Measurements from ENCODE around the gene GGT1.
"Not testable (repeated sequence)": the region's sequence is repeated elsewhere in the genome, so short reads cannot be mapped to it uniquely, and the experiment has no call there.

GGT1 gene

DNA sequence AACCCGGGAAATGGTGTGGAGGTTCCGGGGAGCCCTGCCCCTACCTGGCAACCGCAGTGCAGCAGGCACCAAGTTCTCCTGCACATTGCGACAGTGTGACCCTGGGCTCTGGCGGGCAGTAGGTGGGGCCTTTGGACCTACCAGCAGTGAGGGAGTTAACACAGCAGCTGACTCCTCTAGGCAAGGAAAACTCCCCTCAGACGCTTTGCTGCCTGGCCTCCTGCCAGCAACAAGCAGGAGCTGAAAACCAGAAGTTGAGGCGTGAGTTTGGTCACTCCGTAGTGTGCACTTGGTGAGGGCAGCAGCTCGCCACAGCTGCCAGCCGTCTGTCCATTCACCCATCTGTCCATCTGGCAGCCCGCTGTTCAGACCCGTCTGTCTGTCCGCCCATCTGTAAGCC, 29.6 kb downstream of the GGT1 start:
- H3K27me3 ChIP-seq (ENCODE audit: control insufficient read depth in 3 of 3, insufficient read depth in 3 of 3, low read depth in 1 of 3, low read length in 3 of 3); H3K4me2 ChIP-seq (ENCODE audit: insufficient read depth, low read length, poor library complexity, severe bottlenecking); H2BK120ac ChIP-seq (ENCODE audit: low read depth, low read length); H3K79me1 ChIP-seq (ENCODE audit: low read depth, low read length); H3K36me3 ChIP-seq (replicated peaks in 1 of 2; ENCODE audit: control insufficient read depth in 2 of 2, insufficient read depth in 2 of 2, low read length in 2 of 2); H3K18ac ChIP-seq (ENCODE audit: low read length); H3K27ac ChIP-seq (replicated peaks; ENCODE audit: low read length); H3K4me3 ChIP-seq (ENCODE audit: low read length in 2 of 2); H3K14ac ChIP-seq (ENCODE audit: low read length); H2BK5ac ChIP-seq (ENCODE audit: low read length); H2AFZ ChIP-seq (ENCODE audit: low read length); H4K91ac ChIP-seq (ENCODE audit: low read depth, low read length, poor library complexity); H4K8ac ChIP-seq (ENCODE audit: low read depth, low read length); H3K4ac ChIP-seq (ENCODE audit: low read length); H3K9ac ChIP-seq (ENCODE audit: low read depth, low read length, poor library complexity); H3K9me3 ChIP-seq (replicated peaks in 1 of 2; ENCODE audit: control insufficient read depth in 2 of 2, insufficient read depth in 1 of 2, low read depth in 1 of 2, low read length in 2 of 2); DNase-seq (ENCODE audit: low spot score); H3K23ac ChIP-seq (ENCODE audit: low read depth, low read length, poor library complexity); H2BK12ac ChIP-seq (ENCODE audit: low read length); H2AK5ac ChIP-seq (ENCODE audit: low read depth, low read length); H2BK15ac ChIP-seq (ENCODE audit: low read length): not testable (repeated sequence)
- WGBS, 2 donors (ENCODE audit: extremely low coverage in 2 of 2, insufficient read length in 2 of 2, insufficient replicate concordance in 1 of 2) = no CpG with 5 or more reads among the region's 13 CpGs
- peaks cover 0 to 15% of the 10 kb centered on the region in 2 donors for H3K4me1 ChIP-seq (ENCODE audit: control insufficient read depth in 2 of 2, insufficient read depth in 1 of 2, low read depth in 1 of 2, low read length in 2 of 2)

DNA sequence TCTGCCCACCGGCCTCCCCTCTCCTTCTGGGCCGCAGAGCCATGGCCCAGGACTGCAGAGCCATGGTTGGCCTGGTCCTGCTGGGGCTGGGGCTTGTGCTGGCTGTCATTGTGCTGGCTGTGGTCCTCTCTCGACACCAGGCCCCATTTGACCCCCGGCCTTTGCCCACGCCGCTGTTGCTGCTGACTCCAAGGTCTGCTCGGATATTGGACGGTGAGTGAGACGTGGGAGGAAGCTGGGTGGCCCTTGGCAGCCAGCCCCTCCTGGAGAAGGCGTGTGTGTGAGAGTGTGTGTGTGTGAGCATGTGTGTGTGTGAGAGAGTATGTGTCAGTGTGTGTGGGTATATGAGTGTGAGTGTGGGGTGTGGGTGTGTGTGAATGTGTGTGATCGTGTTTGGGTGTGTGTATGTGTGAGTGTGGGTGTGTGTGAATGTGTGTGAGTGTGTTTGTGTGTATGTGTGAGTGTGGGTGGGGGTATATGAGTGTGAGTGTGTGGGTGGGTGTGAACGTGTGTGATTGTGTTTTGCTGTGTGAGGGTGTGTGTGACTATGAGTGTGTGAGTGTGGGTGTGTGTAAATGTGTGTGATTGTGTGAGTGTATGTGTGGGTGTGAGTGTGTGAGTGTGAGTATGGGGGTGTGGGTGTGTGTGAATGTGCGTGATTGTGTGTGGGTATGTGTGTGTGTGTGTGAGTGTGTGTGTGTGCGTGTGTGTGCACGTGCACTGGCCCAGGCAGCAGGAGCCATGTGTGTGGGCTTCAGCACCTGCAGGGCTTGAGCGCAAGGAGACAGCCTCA, 30.4 kb downstream of the GGT1 start:
- not testable (repeated sequence) for H2AK5ac ChIP-seq (ENCODE audit: low read depth, low read length); H3K79me1 ChIP-seq (ENCODE audit: low read depth, low read length); H3K36me3 ChIP-seq (replicated peaks in 1 of 2; ENCODE audit: control insufficient read depth in 2 of 2, insufficient read depth in 2 of 2, low read length in 2 of 2); H3K18ac ChIP-seq (ENCODE audit: low read length); H3K27me3 ChIP-seq (ENCODE audit: control insufficient read depth in 3 of 3, insufficient read depth in 3 of 3, low read depth in 1 of 3, low read length in 3 of 3); DNase-seq (ENCODE audit: low spot score); H2BK120ac ChIP-seq (ENCODE audit: low read depth, low read length); H3K9ac ChIP-seq (ENCODE audit: low read depth, low read length, poor library complexity); H2BK5ac ChIP-seq (ENCODE audit: low read length); H2BK12ac ChIP-seq (ENCODE audit: low read length); H3K27ac ChIP-seq (replicated peaks; ENCODE audit: low read length); H3K23ac ChIP-seq (ENCODE audit: low read depth, low read length, poor library complexity); H3K4me2 ChIP-seq (ENCODE audit: insufficient read depth, low read length, poor library complexity, severe bottlenecking); H3K9me3 ChIP-seq (replicated peaks in 1 of 2; ENCODE audit: control insufficient read depth in 2 of 2, insufficient read depth in 1 of 2, low read depth in 1 of 2, low read length in 2 of 2); H3K4ac ChIP-seq (ENCODE audit: low read length); H2BK15ac ChIP-seq (ENCODE audit: low read length)
- H3K4me1 ChIP-seq (ENCODE audit: control insufficient read depth in 2 of 2, insufficient read depth in 1 of 2, low read depth in 1 of 2, low read length in 2 of 2) = peaks cover 0 to 15% of the 10 kb centered on the region in 2 donors
- H2AFZ ChIP-seq (ENCODE audit: low read length) = peak overlapping the region; percentile 61
- H4K8ac ChIP-seq (ENCODE audit: low read depth, low read length) = peak overlapping the region; percentile 17
- H3K14ac ChIP-seq (ENCODE audit: low read length) = peak overlapping the region; percentile 38
- 100% methylated on average over 1 to 3 of the region's 16 CpGs for WGBS, 2 donors (ENCODE audit: extremely low coverage in 2 of 2, insufficient read length in 2 of 2, insufficient replicate concordance in 1 of 2)
- H3K4me3 ChIP-seq (ENCODE audit: low read length in 2 of 2) = peak overlapping the region in 1 of 2 donors; percentile 54
- peak overlapping the region; percentile 72 for H4K91ac ChIP-seq (ENCODE audit: low read depth, low read length, poor library complexity)

DNA sequence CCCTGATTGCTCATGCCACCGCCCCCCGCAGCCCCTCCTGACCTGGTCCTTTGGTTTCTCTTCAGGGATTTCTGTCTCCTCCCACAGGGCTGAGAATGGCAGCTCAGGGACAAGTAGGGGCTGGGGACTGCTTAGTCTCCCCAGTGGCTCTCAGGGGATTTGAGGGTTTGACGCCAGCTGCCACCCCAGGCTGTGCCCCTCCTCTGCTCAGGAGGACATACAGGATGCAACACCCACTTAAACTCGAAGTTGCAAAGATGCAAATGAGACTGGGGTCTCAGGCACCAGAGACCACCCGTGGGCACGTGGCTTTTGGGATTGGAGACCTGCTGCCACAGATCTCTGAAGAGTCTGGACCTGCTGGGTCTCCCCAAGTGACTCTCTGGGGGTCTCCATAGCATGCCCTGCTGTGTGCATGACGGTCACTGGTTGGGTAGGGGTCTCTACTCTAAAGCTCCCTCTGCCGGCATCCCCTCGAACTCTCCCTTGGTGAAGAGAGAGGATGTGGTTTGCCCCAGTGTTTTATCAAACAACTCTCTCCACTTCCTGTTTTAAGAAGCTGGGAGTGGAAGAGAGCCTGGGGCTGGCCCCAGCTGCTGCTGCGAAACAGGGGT, 31.9 kb downstream of the GGT1 start:
- not testable (repeated sequence) for H3K4me2 ChIP-seq (ENCODE audit: insufficient read depth, low read length, poor library complexity, severe bottlenecking); H3K14ac ChIP-seq (ENCODE audit: low read length); H3K79me1 ChIP-seq (ENCODE audit: low read depth, low read length); H2AK5ac ChIP-seq (ENCODE audit: low read depth, low read length); H3K23ac ChIP-seq (ENCODE audit: low read depth, low read length, poor library complexity); H3K36me3 ChIP-seq (replicated peaks in 1 of 2; ENCODE audit: control insufficient read depth in 2 of 2, insufficient read depth in 2 of 2, low read length in 2 of 2); H3K9me3 ChIP-seq (replicated peaks in 1 of 2; ENCODE audit: control insufficient read depth in 2 of 2, insufficient read depth in 1 of 2, low read depth in 1 of 2, low read length in 2 of 2); DNase-seq (ENCODE audit: low spot score); H4K8ac ChIP-seq (ENCODE audit: low read depth, low read length); H3K27ac ChIP-seq (replicated peaks; ENCODE audit: low read length); H2BK5ac ChIP-seq (ENCODE audit: low read length); H3K27me3 ChIP-seq (ENCODE audit: control insufficient read depth in 3 of 3, insufficient read depth in 3 of 3, low read depth in 1 of 3, low read length in 3 of 3); H3K18ac ChIP-seq (ENCODE audit: low read length); H3K9ac ChIP-seq (ENCODE audit: low read depth, low read length, poor library complexity); H4K91ac ChIP-seq (ENCODE audit: low read depth, low read length, poor library complexity); H2BK15ac ChIP-seq (ENCODE audit: low read length); H3K4me3 ChIP-seq (ENCODE audit: low read length in 2 of 2); H2BK12ac ChIP-seq (ENCODE audit: low read length); H2BK120ac ChIP-seq (ENCODE audit: low read depth, low read length); H3K4ac ChIP-seq (ENCODE audit: low read length)
- Histone ChIP-seq H2AFZ (ENCODE audit: low read length) (peak overlapping the region; percentile 58), H3K4me1 (ENCODE audit: control insufficient read depth in 2 of 2, insufficient read depth in 1 of 2, low read depth in 1 of 2, low read length in 2 of 2) (peaks cover 0 to 15% of the 10 kb centered on the region in 2 donors)
- no CpG with 5 or more reads among the region's 10 CpGs for WGBS, 2 donors (ENCODE audit: extremely low coverage in 2 of 2, insufficient read length in 2 of 2, insufficient replicate concordance in 1 of 2)

DNA sequence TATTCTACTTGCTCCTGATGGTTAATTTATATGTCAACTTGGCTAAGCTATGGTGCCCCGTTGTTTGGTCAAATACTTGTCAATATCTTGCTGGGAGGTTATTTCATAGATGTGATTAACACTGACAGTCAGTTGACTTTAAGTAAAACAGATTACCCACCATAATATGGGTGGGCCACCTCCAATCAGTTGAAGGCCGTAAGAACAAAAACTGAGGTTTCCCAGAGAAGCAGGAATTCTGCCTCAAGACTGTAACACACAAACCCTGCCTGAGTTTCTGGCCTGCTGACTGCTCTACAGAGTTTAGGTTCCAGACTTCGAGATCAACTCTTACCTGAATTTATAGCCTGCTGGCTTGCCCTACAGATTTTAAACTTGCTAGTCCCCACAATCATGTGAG, 33.5 kb downstream of the GGT1 start:
- peaks cover 0 to 12% of the 10 kb centered on the region in 2 donors for H3K4me1 ChIP-seq (ENCODE audit: control insufficient read depth in 2 of 2, insufficient read depth in 1 of 2, low read depth in 1 of 2, low read length in 2 of 2)
- not testable (repeated sequence) for H3K9me3 ChIP-seq (replicated peaks in 1 of 2; ENCODE audit: control insufficient read depth in 2 of 2, insufficient read depth in 1 of 2, low read depth in 1 of 2, low read length in 2 of 2); DNase-seq (ENCODE audit: low spot score); H3K4ac ChIP-seq (ENCODE audit: low read length); H3K27ac ChIP-seq (replicated peaks; ENCODE audit: low read length); H3K36me3 ChIP-seq (replicated peaks in 1 of 2; ENCODE audit: control insufficient read depth in 2 of 2, insufficient read depth in 2 of 2, low read length in 2 of 2); H3K18ac ChIP-seq (ENCODE audit: low read length); H3K9ac ChIP-seq (ENCODE audit: low read depth, low read length, poor library complexity); H3K23ac ChIP-seq (ENCODE audit: low read depth, low read length, poor library complexity); H2BK12ac ChIP-seq (ENCODE audit: low read length); H2BK120ac ChIP-seq (ENCODE audit: low read depth, low read length); H3K4me2 ChIP-seq (ENCODE audit: insufficient read depth, low read length, poor library complexity, severe bottlenecking); H2AFZ ChIP-seq (ENCODE audit: low read length); H4K91ac ChIP-seq (ENCODE audit: low read depth, low read length, poor library complexity); H3K79me1 ChIP-seq (ENCODE audit: low read depth, low read length); H2BK5ac ChIP-seq (ENCODE audit: low read length); H4K8ac ChIP-seq (ENCODE audit: low read depth, low read length); H2AK5ac ChIP-seq (ENCODE audit: low read depth, low read length); H3K4me3 ChIP-seq (ENCODE audit: low read length in 2 of 2); H2BK15ac ChIP-seq (ENCODE audit: low read length); H3K27me3 ChIP-seq (ENCODE audit: control insufficient read depth in 3 of 3, insufficient read depth in 3 of 3, low read depth in 1 of 3, low read length in 3 of 3); H3K14ac ChIP-seq (ENCODE audit: low read length)
- no CpG with 5 or more reads among the region's 3 CpGs for WGBS, 2 donors (ENCODE audit: extremely low coverage in 2 of 2, insufficient read length in 2 of 2, insufficient replicate concordance in 1 of 2)

Data from neuronal stem cell (in vitro differentiated cells).